ENCODE data around the gene CASS4. TPM values are rescaled to one million over a fixed set of nuclear protein-coding genes. Genes with fewer than 3 reads are reported as not detected.

CASS4 gene
- total and polyA plus RNA-seq, 4 donors = 0.26 to 1.6 (median 1.1) TPM

GRCh38 chr20:56412949-56413348, 889 bp downstream of the CASS4 start:
- Histone ChIP-seq H3K27ac (ENCODE audit: low read depth in 1 of 2, low read length in 2 of 2) (peak overlapping the region; percentile 78 to 83), H3K4me1 (ENCODE audit: control insufficient read depth in 4 of 4, insufficient read depth in 4 of 4, low read length in 3 of 4) (peaks cover 2 to 30% (median 23%) of the 10 kb centered on the region in 4 donors), H3K4me3 (ENCODE audit: low read depth in 1 of 3, low read length in 3 of 3) (no peak overlapping the region), H3K9me3 (ENCODE audit: control insufficient read depth in 4 of 4, low read length in 3 of 4) (no peaks in the 10 kb centered on the region), H3K36me3 (ENCODE audit: control insufficient read depth in 4 of 4, insufficient read depth in 3 of 4, low read depth in 1 of 4, low read length in 3 of 4) (peaks cover 0 to 1% (median under 1%) of the 10 kb centered on the region in 4 donors), H3K9ac (ENCODE audit: low read depth in 1 of 2, low read length in 2 of 2) (no peak overlapping the region), H3K27me3 (ENCODE audit: control insufficient read depth in 4 of 4, insufficient read depth in 4 of 4, low read length in 3 of 4) (no peaks in the 10 kb centered on the region)
- WGBS = 97% methylated on average over 3 of the region's 3 CpGs
- DNase-seq (ENCODE audit: low spot score) = no peak
- TF ChIP-seq RAD21 (IDR thresholded peaks at IDR 0.05) = no peak
- TF ChIP-seq ATF3 (IDR thresholded peaks at IDR 0.05) = no peak
- no peak for TF ChIP-seq EGR1 (IDR thresholded peaks at IDR 0.05; ENCODE audit: low read depth in 2 of 2)
- TF ChIP-seq GABPA (IDR thresholded peaks at IDR 0.05 in 1 of 2, conservative IDR thresholded peaks at IDR 0.05 in 1 of 2) = no peak
- TF ChIP-seq FOXA2 (IDR thresholded peaks at IDR 0.05) = no peak
- TF ChIP-seq CTCF (IDR thresholded peaks at IDR 0.05; ENCODE audit: low read depth, low read length, missing input control) = no peak
- TF ChIP-seq HNF4A (conservative IDR thresholded peaks at IDR 0.05) = no peak
- TF ChIP-seq ZBTB33 (IDR thresholded peaks at IDR 0.05) = no peak
- no peak for TF ChIP-seq RXRA (IDR thresholded peaks at IDR 0.05)
- TF ChIP-seq FOXA1 (IDR thresholded peaks at IDR 0.05) = no peak
- no peak for TF ChIP-seq NR2F2 (IDR thresholded peaks at IDR 0.05)
- no peak for TF ChIP-seq YY1 (IDR thresholded peaks at IDR 0.05)
- TF ChIP-seq MAX (IDR thresholded peaks at IDR 0.05) = no peak
- no peak for TF ChIP-seq JUND (IDR thresholded peaks at IDR 0.05)
- no peak for TF ChIP-seq SP1 (IDR thresholded peaks at IDR 0.05)
- TF ChIP-seq TAF1 (conservative IDR thresholded peaks at IDR 0.05) = no peak
- no peak for TF ChIP-seq HNF4G (IDR thresholded peaks at IDR 0.05)
- no peak for TF ChIP-seq REST (IDR thresholded peaks at IDR 0.05)
